Umbilical cord (tissue), 2 donors: ENCODE measurements around the gene REPS2. TPM values are rescaled to one million over a fixed set of nuclear protein-coding genes. Genes with fewer than 3 reads are reported as not detected.
A peak's percentile ranks its signal among the peaks of the same experiment; 100 is the strongest.

Experiments
- DNase-seq: peaks from one replicate; pipeline ENCODE4 v3.0.0-alpha.2; 2015; ENCODE audit warnings: low spot score
- total RNA-seq: library from RNA; depleted of rRNA; stranded (reverse); fragments of >200 nt; gene quantifications from one replicate; pipeline ENCODE4 v1.2.3, GENCODE V29; 2014; ENCODE audit warnings: low replicate concordance; ENCODE audit not compliant: insufficient read depth

Gene REPS2
- total RNA-seq, 1 donor from 2014 or later: 5.3 TPM

DNA sequence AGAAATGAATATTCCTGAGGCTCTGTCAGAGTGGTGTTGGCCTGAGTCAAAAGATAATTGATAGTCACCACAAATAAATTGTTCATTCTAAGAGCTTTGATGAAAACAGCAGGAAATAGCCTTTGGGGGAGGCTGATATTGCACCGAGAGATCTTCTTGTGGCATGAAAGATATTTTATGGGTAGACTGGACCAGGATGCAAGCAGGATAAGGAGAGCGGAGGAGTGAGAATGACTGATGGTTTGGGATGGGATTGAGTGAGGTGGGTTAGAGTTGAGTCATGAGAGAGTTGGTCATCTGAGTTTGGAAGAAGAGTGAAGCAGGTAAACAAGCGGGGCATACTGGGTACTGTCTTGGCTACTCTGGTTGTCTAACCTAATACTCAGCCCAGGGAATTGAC, 88.7 kb downstream of the REPS2 start:
- DNase-seq: no peak

GRCh38 chrX:17036171-17036961, 89.9 kb downstream of the REPS2 start:
- DNase-seq: no peak

- DNase-seq: no peak
Measured at GRCh38 chrX:17038277-17038676, 91.8 kb downstream of the REPS2 start.

DNA sequence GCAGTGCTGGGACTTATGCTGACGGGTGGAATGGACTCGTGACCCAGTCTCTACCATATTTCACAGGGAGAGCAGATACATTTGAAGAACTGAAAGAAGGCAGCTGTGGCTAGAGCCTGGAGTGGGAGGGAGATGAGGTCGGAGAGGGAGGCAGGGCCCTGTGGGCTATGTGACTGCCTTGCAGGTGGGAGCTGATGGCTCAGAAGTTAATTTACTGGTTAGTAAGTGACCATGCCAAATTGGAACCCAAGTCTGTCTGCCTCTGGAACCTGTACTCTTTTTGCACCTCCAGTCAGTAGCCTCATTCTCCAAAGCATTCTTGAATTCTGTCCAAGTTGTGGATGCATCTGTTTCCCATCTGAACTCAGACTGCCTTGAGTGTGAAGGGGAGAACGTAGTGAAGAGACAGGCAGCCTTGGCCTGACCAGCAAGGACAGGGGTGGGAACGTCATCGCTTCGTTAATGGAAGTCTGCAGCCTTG, 92.3 kb downstream of the REPS2 start:
- peak; percentile 74 for DNase-seq

- no peak for DNase-seq
Measured at GRCh38 chrX:17039826-17040225, 93.4 kb downstream of the REPS2 start.

DNA sequence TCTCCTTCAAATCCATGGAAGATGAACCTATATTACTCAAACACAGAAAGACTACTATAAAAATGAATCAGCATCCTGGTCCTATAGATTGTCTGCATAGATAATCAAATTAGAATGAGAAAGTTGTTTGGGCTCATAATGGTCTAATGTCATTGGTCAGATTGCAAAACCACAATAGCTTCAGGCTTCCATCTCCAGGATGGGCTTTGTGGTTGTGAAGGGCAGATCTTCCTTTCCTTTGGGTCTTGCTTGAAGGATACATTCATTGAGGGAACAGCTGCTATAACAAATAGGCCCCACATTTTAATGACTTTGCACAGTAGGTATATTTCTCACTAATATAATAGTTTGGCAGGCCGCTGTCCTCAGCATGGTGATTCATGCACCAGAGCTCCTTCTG, 94.3 kb downstream of the REPS2 start:
- no peak for DNase-seq

DNA sequence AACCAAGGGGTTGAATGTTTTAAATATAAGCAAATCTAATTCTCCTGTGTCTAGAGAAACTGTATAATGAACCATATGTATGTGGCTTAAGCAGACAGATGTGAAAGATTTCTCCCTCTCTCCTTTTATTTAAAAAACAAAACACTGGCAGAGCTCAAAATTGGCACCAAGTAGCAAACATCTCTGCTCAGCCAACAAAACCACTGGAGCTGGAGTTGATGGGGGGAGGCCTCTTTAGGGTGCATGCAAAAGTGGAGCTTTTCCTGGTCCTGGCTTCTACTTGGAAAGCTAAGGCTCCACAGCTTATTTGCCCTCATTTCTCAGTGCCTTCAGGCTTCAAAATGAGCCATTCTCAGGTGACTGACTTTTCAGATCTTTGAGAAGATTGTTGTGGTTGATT, 95.6 kb downstream of the REPS2 start:
- no peak for DNase-seq

- peak; percentile 58 for DNase-seq
Measured at GRCh38 chrX:17046478-17047097, 100.1 kb downstream of the REPS2 start.

DNA sequence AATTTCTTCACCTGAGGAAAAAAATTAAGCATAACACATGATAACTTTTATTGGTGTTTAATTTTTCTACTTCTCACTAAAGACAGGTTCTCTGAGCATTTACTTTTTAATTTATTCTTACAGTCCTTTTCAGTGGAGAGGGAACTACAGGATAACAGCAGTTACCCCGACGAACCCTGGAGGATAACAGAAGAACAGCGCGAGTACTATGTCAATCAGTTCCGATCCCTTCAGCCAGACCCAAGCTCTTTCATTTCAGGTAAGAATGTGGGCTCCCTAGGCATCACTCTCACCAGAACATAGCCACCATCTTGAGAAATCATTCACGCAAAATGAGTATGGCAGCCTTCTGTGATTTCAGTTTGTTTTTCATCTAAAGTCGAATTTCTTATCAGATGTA, 100.8 kb downstream of the REPS2 start:
- no peak for DNase-seq

DNA sequence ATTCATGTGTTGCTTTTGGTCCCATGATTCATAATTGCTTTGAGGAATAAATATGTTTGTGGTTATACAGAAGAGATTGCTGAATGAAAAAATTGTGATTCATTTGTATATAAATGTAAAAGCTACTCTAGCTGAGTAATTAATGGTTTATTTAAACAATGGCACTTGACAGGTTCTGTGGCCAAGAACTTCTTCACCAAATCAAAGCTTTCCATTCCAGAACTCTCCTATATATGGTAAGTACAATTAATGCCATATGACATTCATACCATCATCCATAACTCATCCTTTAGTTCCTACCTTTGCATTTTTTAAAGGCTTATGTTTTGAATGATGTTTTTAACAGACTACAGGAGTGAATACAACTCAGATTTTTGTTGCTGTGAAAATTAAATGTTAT, 105.8 kb downstream of the REPS2 start:
- DNase-seq: no peak

DNA sequence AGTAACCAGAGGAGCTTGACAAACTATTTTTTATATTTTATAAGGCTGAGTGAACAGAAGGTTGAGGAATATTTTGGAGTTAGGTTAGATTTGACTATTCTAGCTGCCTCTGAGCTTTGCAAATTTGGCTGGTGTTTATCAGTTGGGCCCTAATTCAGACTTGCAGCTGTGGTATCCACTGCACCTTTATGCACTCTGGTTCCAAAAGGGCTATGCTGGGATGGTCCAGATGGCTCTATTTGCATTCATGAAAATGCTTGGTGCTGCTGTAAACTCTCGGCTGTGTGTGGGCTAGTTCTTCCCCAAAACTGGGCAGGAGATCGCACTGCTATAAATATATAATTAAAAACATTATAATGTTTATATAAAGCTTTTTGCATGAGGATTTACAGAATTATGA, 106.3 kb downstream of the REPS2 start:
- no peak for DNase-seq

- DNase-seq: no peak
Measured at GRCh38 chrX:17053502-17053901, 107.0 kb downstream of the REPS2 start.

DNA sequence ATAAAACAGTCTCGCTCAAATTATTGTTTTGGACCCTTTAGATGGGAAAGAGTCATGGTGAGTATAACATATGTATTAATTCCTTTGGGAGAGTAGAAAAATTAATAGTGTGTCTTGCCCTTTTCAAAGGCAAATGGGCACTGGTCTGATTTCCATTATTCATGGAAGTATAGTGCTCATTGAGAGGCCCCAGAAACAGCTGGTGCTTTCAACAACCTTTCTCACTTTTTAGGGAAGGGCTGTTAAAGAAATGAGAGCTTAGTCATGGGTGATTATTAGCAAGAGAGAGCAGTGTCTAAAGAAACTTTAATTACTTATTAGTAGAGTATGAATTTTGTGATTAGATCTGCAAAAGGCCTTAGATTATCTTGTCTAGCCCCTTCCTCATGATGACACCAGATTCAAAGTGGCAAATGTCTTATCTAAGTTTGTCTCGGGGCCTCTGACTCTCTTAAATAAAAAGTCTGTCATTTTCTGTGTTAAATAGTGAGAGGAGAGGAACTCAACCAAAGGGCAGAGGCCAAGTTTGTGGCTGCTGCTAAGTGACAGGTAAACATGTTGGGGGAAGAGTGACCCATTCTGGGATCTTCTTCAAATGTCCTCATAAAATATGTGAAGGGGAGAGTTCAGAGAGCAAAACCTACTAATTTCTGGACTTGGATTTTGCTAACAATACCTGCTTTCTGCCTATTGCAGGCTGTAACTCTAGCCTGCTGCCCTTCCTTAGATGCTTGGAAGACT, 110.6 kb downstream of the REPS2 start:
- DNase-seq: no peak

DNA sequence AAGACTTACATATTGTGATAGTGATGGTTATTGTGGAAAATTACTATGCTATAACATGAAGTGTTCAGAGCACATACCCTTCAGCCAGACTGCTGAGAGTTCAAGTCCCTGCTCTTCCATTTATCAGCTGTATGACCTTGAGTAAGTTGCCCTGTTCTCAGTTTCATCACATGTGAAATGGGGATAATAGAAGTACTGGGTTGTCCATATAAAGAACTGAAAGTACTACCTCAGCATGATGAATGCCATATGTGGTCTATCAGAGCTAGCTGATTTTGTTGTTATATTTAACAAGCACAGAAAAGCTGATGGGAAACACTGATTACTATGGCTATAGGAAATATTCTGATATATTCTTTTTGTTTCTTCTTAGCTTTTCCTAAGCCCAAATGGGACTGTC, 115.6 kb downstream of the REPS2 start:
- no peak for DNase-seq

GRCh38 chrX:17065100-17065499, 118.6 kb downstream of the REPS2 start:
- no peak for DNase-seq

- no peak for DNase-seq
Measured at GRCh38 chrX:17067534-17067933, 121.1 kb downstream of the REPS2 start.

DNA sequence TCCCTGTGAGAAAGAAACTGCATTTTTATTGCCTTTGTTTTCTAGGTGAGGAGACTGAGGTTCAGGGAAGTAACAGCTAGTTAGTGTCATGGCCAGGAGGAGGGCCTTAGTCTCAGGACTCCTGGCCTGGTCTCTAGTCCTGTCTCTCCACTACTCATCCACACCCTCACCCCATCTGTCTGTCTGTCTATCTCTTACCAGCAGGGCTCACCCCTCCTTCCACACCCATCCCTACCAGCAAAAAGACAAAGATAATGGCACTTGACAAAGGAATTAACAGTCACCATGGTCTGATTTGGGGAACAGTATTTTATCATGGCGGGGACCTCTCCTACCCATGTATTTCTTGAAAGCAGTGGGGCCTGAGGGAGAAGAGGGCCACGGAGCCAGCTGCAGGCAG, 125.8 kb downstream of the REPS2 start:
- no peak for DNase-seq

- peak; percentile 80 for DNase-seq
Measured at GRCh38 chrX:17072721-17073230, 126.3 kb downstream of the REPS2 start.

DNA sequence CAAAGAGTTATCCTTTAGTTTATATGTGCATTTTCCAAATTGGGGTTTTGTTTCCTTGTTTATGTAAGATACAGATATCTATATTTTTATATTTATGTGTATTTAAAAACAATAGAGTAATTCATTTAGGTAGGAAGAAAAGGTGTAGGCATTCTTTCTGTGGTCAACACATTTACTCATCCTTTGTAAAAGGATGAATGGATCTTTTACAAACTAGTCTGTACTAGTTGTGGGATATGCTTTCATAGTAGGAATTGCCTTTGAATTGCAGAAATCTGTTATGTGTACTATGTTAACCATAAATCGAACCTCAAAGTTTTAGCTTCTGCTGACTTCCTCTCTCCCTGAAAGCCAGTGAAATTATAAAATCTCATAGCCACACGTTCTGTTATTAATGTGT, 128.5 kb downstream of the REPS2 start:
- no peak for DNase-seq

DNA sequence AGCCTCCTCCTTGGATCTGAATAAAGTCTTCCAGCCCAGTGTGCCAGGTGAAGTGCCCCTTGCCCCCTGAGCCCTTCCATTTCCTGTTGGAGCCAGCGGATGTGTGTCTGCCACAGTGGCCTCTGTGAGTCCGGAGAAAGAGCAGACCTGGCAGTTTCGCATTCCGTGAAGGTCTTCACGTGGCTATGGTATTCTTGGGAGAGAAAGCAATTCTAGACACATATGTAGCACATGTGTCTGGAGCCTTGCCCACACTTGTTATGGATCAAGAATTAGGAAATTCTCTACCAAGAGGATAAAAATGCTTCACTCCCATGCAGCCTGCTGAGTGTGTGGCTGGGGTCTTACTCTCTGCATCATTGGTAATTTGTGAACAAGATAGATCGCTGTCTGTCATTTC, 130.9 kb downstream of the REPS2 start:
- no peak for DNase-seq

DNA sequence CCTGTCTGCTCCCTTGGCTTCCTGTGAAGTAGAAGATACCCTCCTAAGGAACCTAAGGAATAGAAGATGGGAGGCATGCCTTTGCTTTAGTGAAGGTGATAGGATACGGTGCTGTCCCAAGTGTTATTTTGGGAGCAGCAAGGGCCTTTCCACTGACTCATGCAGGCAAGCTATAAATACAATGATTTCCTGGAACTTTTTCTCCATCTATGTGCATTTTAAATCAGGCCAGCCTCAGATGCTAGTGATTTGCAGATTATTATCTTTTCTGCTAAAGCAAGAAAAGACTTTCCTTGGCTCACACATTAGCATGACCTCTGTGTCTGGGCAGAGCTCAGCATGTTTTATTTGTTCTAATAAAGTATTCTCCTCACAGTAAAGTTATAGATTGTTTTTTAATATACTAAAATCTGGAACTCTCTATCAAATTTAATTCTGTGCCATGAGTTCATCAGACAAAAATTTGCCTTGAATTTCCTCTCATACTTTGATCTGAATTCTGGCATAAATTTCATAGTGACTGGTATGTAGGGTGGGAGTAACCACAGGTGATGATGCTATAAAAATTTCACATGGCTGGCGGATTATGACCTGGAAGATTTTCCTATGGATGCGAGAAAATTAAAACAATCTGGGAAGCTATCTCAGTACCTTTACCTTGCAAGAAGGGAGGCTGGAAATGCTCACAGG, 131.7 kb downstream of the REPS2 start:
- DNase-seq: peak; percentile 59

DNA sequence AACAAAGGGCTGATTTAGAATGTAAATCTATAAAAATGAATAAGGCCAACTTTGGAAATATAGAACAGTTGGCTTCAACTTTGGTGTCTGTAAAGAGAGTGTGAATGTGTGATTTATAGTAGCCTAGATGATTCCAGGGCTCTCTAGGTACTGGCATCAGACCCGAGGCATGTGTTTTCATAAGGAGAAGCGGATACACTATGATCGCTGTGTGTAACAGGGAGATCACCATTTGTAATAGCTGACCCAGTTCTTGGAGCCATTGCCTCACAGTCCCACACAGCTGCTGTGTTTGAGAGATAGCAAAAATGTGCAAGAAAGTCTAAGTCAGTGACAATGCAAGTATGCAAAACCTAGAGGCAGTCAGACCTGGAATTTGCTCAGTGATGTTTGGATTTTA, 135.1 kb downstream of the REPS2 start:
- peak; percentile 42 for DNase-seq
